ENCODE data around the gene GBX1.

Gene GBX1

DNA sequence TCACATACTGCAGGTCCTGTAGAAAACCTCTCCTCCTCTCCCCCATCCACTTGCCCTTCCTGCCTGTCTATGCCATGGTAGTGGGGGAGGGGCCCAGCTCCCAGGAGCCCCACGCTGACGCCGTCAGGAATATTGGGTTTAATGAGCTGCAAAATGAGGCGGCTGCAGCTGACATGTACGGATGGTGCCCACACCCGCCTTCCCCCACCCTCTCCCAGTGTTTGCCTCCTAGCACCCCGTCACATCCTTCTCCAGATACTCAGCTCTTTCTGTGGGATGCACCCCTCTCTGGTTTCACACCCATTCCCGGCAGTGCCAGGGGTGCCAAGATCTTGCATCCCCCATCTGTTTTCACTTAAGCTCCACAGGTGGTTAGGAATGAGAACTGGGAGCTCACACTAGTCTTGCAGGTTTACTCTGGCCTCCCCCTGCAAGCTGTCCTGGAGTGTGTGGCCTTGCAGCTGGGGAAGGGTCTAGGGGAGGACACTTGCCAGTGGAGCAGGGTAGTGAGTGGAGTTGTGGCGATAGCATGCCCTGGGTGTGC, 26.1 kb downstream of the GBX1 start:
- DNase-seq (ENCODE audit: extremely low read depth in 1 of 2, low read depth in 1 of 2), result no peak

GRCh38 chr7:151140826-151141225, 26.7 kb downstream of the GBX1 start:
- DNase-seq (ENCODE audit: extremely low read depth in 1 of 2, low read depth in 1 of 2), result no peak

- DNase-seq (ENCODE audit: extremely low read depth in 1 of 2, low read depth in 1 of 2), result no peak
Measured at GRCh38 chr7:151139791-151140190, 27.7 kb downstream of the GBX1 start.

- DNase-seq (ENCODE audit: extremely low read depth in 1 of 2, low read depth in 1 of 2), result no peak
Measured at GRCh38 chr7:151139071-151139790, 28.3 kb downstream of the GBX1 start.

DNA sequence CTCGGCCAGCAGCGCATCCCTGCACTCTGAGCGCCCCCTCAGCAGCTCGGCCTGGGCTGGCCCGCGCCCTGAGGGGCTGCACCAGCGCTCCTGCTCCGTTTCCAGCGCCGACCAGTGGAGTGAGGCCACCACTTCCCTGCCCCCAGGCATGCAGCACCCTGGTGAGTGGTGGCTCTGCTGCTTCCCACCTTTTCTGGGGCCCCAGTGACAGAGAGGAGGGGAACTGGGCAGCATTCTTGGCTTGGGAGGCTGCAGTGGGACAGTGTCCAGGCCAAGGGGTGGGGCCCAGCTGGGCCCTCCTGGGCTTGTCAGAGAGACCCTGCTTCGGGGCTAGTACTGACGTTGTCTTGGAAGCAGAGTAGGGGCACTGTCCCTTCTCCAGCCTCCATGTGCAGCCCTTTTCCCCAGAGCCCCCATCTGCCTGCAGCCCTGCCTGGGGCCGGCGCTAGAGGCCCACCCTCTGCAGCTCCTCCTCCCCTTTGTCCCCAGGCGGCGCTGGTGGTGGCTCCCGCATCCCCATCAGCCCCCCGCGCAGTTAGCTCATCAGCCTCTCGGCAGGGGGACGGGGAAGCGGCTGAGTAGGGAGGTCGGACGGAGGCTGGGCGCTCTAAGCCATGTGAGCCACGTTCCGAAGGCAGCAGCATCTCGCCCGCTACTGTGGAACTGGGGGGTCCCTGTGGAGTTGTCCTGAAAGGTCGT, 29.2 kb downstream of the GBX1 start:
- DNase-seq (ENCODE audit: extremely low read depth in 1 of 2, low read depth in 1 of 2), result no peak

GRCh38 chr7:151137791-151138152, 29.7 kb downstream of the GBX1 start:
- no peak for DNase-seq (ENCODE audit: extremely low read depth in 1 of 2, low read depth in 1 of 2)

DNA sequence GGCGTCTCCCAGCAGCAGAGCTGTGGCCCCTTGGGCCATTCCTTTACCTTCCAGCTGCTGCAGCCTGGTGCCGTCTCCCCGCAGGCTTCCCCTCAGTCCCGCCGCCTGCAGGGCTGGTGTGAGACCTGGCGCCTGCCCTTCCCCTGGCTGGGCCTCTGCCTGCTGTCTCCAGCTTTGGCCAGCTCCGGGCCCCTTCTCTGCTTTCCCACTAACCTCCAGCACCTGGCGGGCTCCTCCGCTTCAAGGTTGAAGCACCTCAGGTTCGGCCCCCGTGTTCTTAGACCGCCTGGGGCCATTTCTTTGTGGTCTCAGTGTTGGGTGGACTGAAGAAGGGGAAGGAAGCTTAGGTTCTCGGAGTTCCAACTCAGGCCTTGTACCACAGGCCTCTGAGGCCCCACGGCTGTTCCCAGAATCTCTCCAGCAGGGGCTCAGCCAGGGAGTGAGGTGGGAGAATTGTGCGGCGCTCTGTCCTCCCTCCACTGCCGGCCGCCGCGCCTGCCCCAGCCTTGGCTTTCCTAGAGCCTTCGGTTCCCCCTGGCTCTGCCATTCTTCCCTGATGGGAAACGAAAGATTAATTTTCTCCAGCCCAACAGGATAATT, 30.3 kb downstream of the GBX1 start:
- DNase-seq (ENCODE audit: extremely low read depth in 1 of 2, low read depth in 1 of 2), result no peak

DNA sequence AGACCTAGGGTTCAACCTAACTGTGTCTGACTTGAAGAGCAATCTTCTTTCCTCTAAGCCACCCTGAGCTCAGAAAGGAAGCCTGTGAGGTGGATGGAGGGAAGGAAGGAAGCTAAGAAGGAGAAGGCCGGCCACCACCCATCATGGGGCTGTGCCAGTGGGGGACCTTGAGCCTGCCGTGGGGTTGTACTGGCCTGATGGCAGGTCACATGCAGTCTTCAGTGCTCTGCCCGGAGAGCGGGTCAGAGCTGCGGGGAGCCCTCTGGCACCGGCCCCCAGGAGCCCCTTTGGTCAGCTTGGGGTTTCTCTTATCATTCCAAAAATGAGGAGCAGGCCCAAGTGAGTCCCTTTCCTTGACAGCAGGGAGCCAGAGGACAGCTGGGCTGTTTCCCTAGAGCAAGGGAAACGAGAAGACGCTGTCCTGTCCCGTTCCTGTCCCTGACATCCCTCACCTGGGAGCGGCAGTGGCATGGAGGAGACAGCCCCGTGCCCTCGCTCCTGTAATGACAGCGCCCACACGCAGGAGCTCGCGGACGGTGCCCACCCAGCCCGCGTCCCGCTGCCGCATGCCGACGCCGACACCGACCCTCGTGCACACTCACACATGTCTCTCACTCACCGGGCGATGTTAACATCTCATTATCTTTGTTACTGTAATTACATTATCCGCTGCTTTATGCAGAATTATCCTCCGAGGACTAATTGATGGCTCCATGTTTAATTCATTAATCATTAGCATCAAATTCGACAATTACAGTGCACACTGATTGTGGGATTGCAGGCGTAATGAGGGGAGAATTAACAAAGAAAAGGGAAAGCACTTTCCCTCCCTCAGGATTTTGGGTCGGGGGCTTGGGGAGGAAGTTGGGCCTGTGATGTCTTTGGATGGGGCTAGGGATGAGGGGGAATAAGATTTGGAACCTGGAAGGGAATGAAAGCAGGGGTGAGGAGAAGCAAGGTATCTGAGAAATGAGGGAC, 31.3 kb downstream of the GBX1 start:
- DNase-seq (ENCODE audit: extremely low read depth in 1 of 2, low read depth in 1 of 2), result no peak

DNA sequence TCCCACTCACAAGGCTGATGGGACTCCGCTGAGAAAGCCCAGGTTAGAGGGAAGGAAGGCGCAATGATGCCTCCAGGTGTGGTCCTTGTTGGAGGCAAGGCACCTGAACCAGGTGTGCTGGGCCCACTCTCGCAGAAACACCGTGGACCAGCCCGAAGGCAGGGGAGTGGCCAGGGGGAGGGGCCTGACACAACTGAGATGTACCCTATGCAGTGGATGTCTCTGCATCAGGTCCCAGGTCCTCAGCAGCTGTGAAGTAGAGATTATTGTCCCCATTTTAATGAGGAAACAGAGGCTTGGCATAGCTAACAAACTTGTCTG, 32.0 kb downstream of the GBX1 start:
- DNase-seq (ENCODE audit: extremely low read depth in 1 of 2, low read depth in 1 of 2), result no peak

GRCh38 chr7:151134743-151135524, 32.6 kb downstream of the GBX1 start:
- no peak for DNase-seq (ENCODE audit: extremely low read depth in 1 of 2, low read depth in 1 of 2)

GRCh38 chr7:151133986-151134742, 33.3 kb downstream of the GBX1 start:
- no peak for DNase-seq (ENCODE audit: extremely low read depth in 1 of 2, low read depth in 1 of 2)

- no peak for DNase-seq (ENCODE audit: extremely low read depth in 1 of 2, low read depth in 1 of 2)
Measured at GRCh38 chr7:151133266-151133985, 34.1 kb downstream of the GBX1 start.

- DNase-seq (ENCODE audit: extremely low read depth in 1 of 2, low read depth in 1 of 2), result no peak
Measured at GRCh38 chr7:151132461-151133205, 34.9 kb downstream of the GBX1 start.

DNA sequence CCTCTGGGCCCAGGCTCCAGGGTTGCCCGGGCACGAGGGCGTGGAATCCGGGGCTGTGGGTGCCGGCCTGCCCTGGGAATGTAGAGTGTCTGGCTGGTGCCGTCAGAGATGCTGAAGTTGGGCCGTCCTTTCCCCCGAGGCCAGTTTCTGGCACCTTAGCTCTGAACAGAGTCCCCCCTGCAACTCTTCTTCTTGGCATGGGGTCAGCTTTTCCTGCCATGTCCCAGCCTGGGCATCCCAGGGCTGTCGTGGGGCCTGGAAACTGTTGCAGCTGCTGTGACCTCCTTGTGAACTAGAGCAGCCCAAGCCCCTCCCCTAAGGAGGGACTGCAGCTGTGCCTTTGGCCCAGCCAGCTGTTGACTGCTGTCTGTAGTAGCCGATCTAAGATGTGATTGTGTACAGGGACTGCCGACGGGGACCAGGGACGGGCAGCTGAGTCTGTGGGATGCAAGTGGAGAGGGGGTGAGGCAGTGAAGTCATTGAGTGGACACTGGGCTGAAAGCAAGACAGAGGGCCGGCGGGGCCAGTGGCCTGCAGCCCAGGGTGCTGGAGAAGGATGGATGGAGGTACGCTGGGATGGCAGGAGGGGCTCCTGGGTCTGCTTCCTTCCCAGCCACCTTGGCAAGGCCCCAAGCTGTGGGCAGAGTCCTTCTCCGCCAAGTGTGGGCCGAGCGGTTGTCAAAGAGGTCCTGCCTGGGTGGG, 35.8 kb downstream of the GBX1 start:
- no peak for DNase-seq (ENCODE audit: extremely low read depth in 1 of 2, low read depth in 1 of 2)

DNA sequence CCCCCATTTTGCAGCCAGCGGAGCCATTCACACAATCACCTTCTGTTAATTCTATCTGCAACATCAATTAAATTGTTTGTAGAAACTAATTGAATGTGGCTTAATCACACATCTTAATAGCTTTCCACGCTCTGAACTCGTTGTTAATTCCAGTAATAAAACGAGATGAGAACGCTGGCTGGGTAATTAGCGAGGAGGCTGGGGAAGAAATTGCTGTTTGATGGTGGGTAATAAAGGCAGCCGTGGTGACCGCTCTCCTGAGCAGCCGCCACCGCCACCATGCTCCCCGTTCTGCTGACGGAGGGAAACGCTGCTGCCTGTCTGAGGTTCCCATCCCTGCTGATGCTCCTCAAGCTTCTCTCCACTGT, 36.3 kb downstream of the GBX1 start:
- no peak for DNase-seq (ENCODE audit: extremely low read depth in 1 of 2, low read depth in 1 of 2)

DNA sequence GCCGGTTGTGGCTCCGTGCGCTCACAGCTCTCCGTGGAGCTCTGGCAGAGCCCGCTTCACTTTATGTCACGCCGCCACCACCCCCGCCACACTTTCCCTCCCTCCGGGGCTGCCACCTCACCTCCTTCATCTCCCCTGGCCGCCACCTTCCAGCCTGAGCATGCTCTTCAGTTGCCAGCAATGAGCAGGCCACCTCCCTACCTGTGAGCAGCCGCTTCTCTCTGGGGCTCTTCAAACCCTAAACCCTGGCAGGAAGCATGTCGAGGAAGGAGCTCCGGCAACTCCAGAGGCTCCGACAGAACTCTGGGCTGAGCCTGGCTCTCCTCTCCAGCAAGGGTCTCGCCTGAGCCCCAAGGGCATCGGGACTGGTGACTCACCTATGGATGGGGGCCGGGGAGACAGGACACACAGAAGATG, 36.7 kb downstream of the GBX1 start:
- no peak for DNase-seq (ENCODE audit: extremely low read depth in 1 of 2, low read depth in 1 of 2)

- DNase-seq (ENCODE audit: extremely low read depth in 1 of 2, low read depth in 1 of 2), result no peak
Measured at GRCh38 chr7:151129960-151130591, 37.4 kb downstream of the GBX1 start.

Measured in activated CD8-positive, alpha-beta memory T cell treated with anti-CD3 and anti-CD28 coated beads for 1 hour (primary cell).